Endodermal cell (in vitro differentiated cells): ENCODE results near the gene MIA. TPM values are rescaled to one million over a fixed set of nuclear protein-coding genes. Genes with fewer than 3 reads are reported as not detected.
A peak's percentile ranks its signal among the peaks of the same experiment; 100 is the strongest.

Experiments used
- DNase-seq: peaks from one replicate; pipeline ENCODE4 v3.0.0-alpha.2; 2017
- H3K27ac ChIP-seq: 2 replicates; pipeline ENCODE4 v1.5.1; 2013; ENCODE audit warnings: mild to moderate bottlenecking, low read depth, low read length, moderate library complexity
- H3K27me3 ChIP-seq: 2 replicates; pipeline ENCODE4 v1.6.1; 2013; ENCODE audit warnings: mild to moderate bottlenecking, low read length, moderate library complexity; ENCODE audit not compliant: insufficient read depth, control insufficient read depth, poor library complexity, severe bottlenecking
- H3K36me3 ChIP-seq: 2 replicates; pipeline ENCODE4 v1.7.0; 2013; ENCODE audit warnings: mild to moderate bottlenecking, low read length, moderate library complexity; ENCODE audit not compliant: control insufficient read depth, insufficient read depth
- H3K4me1 ChIP-seq: one replicate; pipeline ENCODE4 v1.7.0; 2013; ENCODE audit warnings: low read length; ENCODE audit not compliant: control insufficient read depth, insufficient read depth
- H3K4me3 ChIP-seq: 2 replicates; pipeline ENCODE4 v1.5.1; 2013; ENCODE audit warnings: mild to moderate bottlenecking, low read length, moderate library complexity
- H3K9ac ChIP-seq: 2 replicates; pipeline ENCODE4 v1.6.1; 2013; ENCODE audit warnings: mild to moderate bottlenecking, low read length, moderate library complexity; ENCODE audit not compliant: poor library complexity, severe bottlenecking; ENCODE audit errors: extremely low read depth
- H3K9me3 ChIP-seq: 2 replicates; pipeline ENCODE4 v1.6.1; 2013; ENCODE audit warnings: mild to moderate bottlenecking, low read length, moderate library complexity; ENCODE audit not compliant: control insufficient read depth
- H3K27ac Mint-ChIP-seq: 2 replicates; pipeline ENCODE4 v1.8.0; 2020; ENCODE audit warnings: mixed read lengths
- H3K27me3 Mint-ChIP-seq: 2 replicates; pipeline ENCODE4 v1.8.0; 2021; ENCODE audit warnings: mild to moderate bottlenecking, mixed read lengths; ENCODE audit not compliant: insufficient read depth
- H3K36me3 Mint-ChIP-seq: 2 replicates; pipeline ENCODE4 v1.8.0; 2020; ENCODE audit warnings: low read depth, mixed read lengths
- H3K4me1 Mint-ChIP-seq: 2 replicates; pipeline ENCODE4 v1.8.0; 2020; ENCODE audit warnings: mixed read lengths
- H3K4me3 Mint-ChIP-seq: 2 replicates; pipeline ENCODE4 v1.8.0; 2020; ENCODE audit warnings: mild to moderate bottlenecking, moderate library complexity, mixed read lengths
- H3K9me3 Mint-ChIP-seq: 2 replicates; pipeline ENCODE4 v1.8.0; 2020; ENCODE audit warnings: mild to moderate bottlenecking, mixed read lengths
- CTCF ChIP-seq: fragments of 200-600 bp; sonication (generic); conservative IDR thresholded peaks from 2 replicates; pipeline ENCODE4 v1.5.0; 2021; ENCODE audit warnings: antibody characterized with exemption, mild to moderate bottlenecking
- WGBS, 2 experiments: methylation state at CpG; one replicate each; pipeline versions ENCODE4 v1.1.5 to v1.1.7; 2013; ENCODE audit warnings: missing lambda C conversion rate in 2 of 2, mixed read lengths in 1 of 2; ENCODE audit not compliant: insufficient coverage in 1 of 2, insufficient read length in 1 of 2; 5-methylcytosine and 5-hydroxymethylcytosine counted together
- total RNA-seq, 2 donors: library from RNA; stranded (reverse); fragmentation: NEBNext Ultra II Directional in 1 of 2; extraction: Animal tissue kit (Norgen Biotek cat#: 25700) in 1 of 2; gene quantifications; 2 replicates in 1 of 2; 3 replicates in 1 of 2; pipeline ENCODE4 v1.2.1, GENCODE V29; 2021

The MIA gene
- total RNA-seq, 2 donors from 2014 or later, result not detected

- Mint-ChIP-seq H3K27ac (peak overlapping the region; percentile 89), H3K9me3 (no peaks in the 10 kb centered on the region), H3K4me1 (peaks cover 52% of the 10 kb centered on the region), H3K4me3 (no peak overlapping the region), H3K27me3 (peaks cover 13% of the 10 kb centered on the region), H3K36me3 (peaks cover 33% of the 10 kb centered on the region)
- no peaks in the 10 kb centered on the region for H3K27me3 ChIP-seq
- TF ChIP-seq CTCF, result no peak
- H3K27ac ChIP-seq, result no peak overlapping the region
- no peaks in the 10 kb centered on the region for H3K9me3 ChIP-seq
- H3K36me3 ChIP-seq, result peaks cover 62% of the 10 kb centered on the region
- H3K9ac ChIP-seq, result no peak overlapping the region
- peaks cover 12% of the 10 kb centered on the region for H3K4me1 ChIP-seq
- 100% methylated on average over 2 of the region's 2 CpGs; no CpG with 5 or more reads in 1 of the 2 experiments for WGBS, 2 experiments
- DNase-seq, result no peak
- H3K4me3 ChIP-seq, result no peak overlapping the region
Observed at GRCh38 chr19:40808021-40808325, 32.7 kb downstream of the MIA start.

DNA sequence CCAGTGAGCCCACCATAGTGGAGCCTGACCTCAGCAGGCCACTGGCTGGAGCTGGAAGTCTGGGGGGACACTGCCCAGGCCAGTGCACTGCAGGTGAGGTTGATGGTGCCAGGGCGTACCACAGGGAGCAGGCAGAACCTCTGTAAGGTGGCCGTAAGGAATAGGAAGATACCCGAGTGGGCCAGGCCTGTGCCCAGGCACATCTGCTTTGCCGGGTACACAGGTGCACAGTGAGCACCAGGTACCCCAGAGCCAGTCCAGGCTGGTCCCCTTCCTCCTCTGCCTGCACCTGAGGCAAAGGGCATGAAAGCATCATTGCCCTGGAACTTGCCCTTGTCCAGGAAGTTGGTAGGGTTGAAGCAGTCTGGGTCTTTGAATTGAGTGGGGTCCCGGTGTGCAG is 33.2 kb downstream of the MIA start:
- H3K27me3 ChIP-seq, result no peaks in the 10 kb centered on the region
- H3K36me3 Mint-ChIP-seq, result peaks cover 31% of the 10 kb centered on the region
- H3K36me3 ChIP-seq, result peaks cover 57% of the 10 kb centered on the region
- H3K9ac ChIP-seq, result no peak overlapping the region
- no peak overlapping the region for H3K4me3 Mint-ChIP-seq
- no peaks in the 10 kb centered on the region for H3K9me3 Mint-ChIP-seq
- WGBS, 2 experiments, result 93 to 100% methylated on average over 4 to 5 of the region's 5 CpGs
- H3K27ac ChIP-seq, result no peak overlapping the region
- peaks cover 16% of the 10 kb centered on the region for H3K27me3 Mint-ChIP-seq
- no peak for DNase-seq
- no peaks in the 10 kb centered on the region for H3K9me3 ChIP-seq
- H3K4me3 ChIP-seq, result no peak overlapping the region
- H3K4me1 ChIP-seq, result peaks cover 8% of the 10 kb centered on the region
- no peak overlapping the region for H3K27ac Mint-ChIP-seq
- H3K4me1 Mint-ChIP-seq, result peaks cover 48% of the 10 kb centered on the region
- no peak for TF ChIP-seq CTCF

DNA sequence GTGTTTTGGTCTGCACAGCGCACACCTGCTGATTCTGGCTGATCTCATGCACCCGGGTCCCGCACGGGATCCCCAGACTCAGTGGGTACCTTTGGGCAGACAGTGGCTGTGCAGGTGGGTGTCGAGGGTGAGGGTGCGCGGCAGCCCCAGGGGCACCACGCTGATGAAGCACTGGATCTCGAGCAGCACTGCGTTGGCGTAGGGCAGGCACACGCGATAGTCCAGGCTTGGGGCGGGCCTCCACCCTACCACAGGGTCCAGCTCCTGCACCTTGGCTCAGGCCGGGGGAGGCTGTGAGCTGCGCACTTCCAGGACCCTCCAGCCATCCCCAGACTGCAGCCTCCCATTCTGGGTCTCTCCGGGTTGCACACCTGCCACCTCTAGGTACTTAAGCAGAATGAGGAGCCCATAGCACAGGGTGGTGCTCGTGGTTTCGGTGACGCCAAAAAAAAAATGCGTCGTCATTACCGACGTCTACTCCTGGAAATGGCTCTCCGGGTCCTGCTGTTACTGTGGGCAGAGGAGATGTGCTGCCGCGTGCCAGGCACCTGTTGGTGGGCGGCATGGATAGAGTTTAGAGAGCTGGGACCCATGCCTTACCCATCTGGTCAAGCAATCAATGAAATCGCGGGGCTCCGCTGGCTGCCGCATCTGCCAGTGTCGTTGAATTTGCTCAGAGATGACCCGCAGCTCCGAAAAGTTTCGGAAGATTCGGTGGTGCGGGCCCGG is 34.2 kb downstream of the MIA start:
- DNase-seq, result peak; percentile 53
- Mint-ChIP-seq H3K4me1 (peaks cover 37% of the 10 kb centered on the region), H3K27ac (peak overlapping the region; percentile 98), H3K36me3 (peaks cover 25% of the 10 kb centered on the region), H3K27me3 (peaks cover 26% of the 10 kb centered on the region), H3K9me3 (no peaks in the 10 kb centered on the region), H3K4me3 (peak overlapping the region; percentile 67)
- Histone ChIP-seq H3K27me3 (no peaks in the 10 kb centered on the region), H3K4me1 (peaks cover 1% of the 10 kb centered on the region), H3K9ac (no peak overlapping the region), H3K9me3 (no peaks in the 10 kb centered on the region), H3K27ac (no peak overlapping the region), H3K36me3 (peaks cover 47% of the 10 kb centered on the region), H3K4me3 (no peak overlapping the region)
- TF ChIP-seq CTCF, result no peak
- 95 to 97% methylated on average over 17 to 39 of the region's 39 CpGs for WGBS, 2 experiments
